GM23338 (cell line): ENCODE results near the gene CPNE4. TPM values are rescaled to one million over a fixed set of nuclear protein-coding genes. Genes with fewer than 3 reads are reported as not detected.

ENCODE experiments used
- ATAC-seq: fragments of 200-7000 bp; cut with Tn5 transposase; 3 replicates; pipeline ENCODE4 v1.9.1; 2020
- DNase-seq: peaks from one replicate; pipeline ENCODE4 v3.0.0-alpha.2; 2015; ENCODE audit warnings: low spot score
- H2AFZ ChIP-seq: fragments of 200-600 bp; sonication (generic); 2 replicates; pipeline ENCODE4 v1.8.0; 2016; ENCODE audit warnings: antibody characterized with exemption, mild to moderate bottlenecking, moderate library complexity
- H3F3A ChIP-seq: fragments of 200-600 bp; sonication (generic); replicated peaks from 2 replicates; pipeline ENCODE4 v1.8.0; 2017; ENCODE audit warnings: antibody characterized with exemption, mixed run types, low read depth
- H3K27ac ChIP-seq: fragments of 200-600 bp; sonication (generic); 2 replicates; pipeline ENCODE4 v1.6.1; 2016; ENCODE audit warnings: low read depth
- H3K27me3 ChIP-seq: fragments of 200-600 bp; sonication (generic); 2 replicates; pipeline ENCODE4 v1.8.0; 2016; ENCODE audit warnings: mild to moderate bottlenecking, mixed run types, moderate library complexity; ENCODE audit not compliant: insufficient read depth
- H3K36me3 ChIP-seq: fragments of 200-600 bp; sonication (generic); 2 replicates; pipeline ENCODE4 v1.8.0; 2016; ENCODE audit warnings: mild to moderate bottlenecking; ENCODE audit not compliant: insufficient read depth
- H3K4me1 ChIP-seq: fragments of 200-600 bp; sonication (generic); 2 replicates; pipeline ENCODE4 v1.8.0; 2016; ENCODE audit warnings: mild to moderate bottlenecking, moderate library complexity; ENCODE audit not compliant: insufficient read depth
- H3K4me2 ChIP-seq: fragments of 200-600 bp; sonication (generic); 2 replicates; pipeline ENCODE4 v1.7.1; 2017; ENCODE audit warnings: mixed run types
- H3K4me3 ChIP-seq: fragments of 200-600 bp; sonication (generic); 2 replicates; pipeline ENCODE4 v1.6.1; 2016; ENCODE audit warnings: mixed run types
- H3K79me2 ChIP-seq: fragments of 200-600 bp; sonication (generic); replicated peaks from 2 replicates; pipeline ENCODE4 v1.8.0; 2017; ENCODE audit warnings: mild to moderate bottlenecking; ENCODE audit not compliant: insufficient read depth
- H3K9me2 ChIP-seq: fragments of 200-600 bp; sonication (generic); 2 replicates; pipeline ENCODE4 v1.8.0; 2017; ENCODE audit not compliant: insufficient read depth
- H4K20me1 ChIP-seq: fragments of 200-600 bp; sonication (generic); replicated peaks from 2 replicates; pipeline ENCODE4 v1.8.0; 2017; ENCODE audit warnings: mild to moderate bottlenecking; ENCODE audit not compliant: insufficient read depth
- H3K27ac Mint-ChIP-seq: 2 replicates; pipeline ENCODE4 v1.8.0; 2020; ENCODE audit warnings: inconsistent platforms, mild to moderate bottlenecking, moderate library complexity, mixed read lengths
- H3K27me3 Mint-ChIP-seq: 3 replicates; pipeline ENCODE4 v1.8.0; 2022; ENCODE audit warnings: low read depth, mild to moderate bottlenecking, moderate library complexity, mixed read lengths, inconsistent platforms; ENCODE audit not compliant: insufficient read depth, poor library complexity
- H3K36me3 Mint-ChIP-seq: 3 replicates; pipeline ENCODE4 v1.8.0; 2021; ENCODE audit warnings: low read depth, mild to moderate bottlenecking, inconsistent platforms, moderate library complexity, mixed read lengths
- H3K4me1 Mint-ChIP-seq: 3 replicates; pipeline ENCODE4 v1.8.0; 2020; ENCODE audit warnings: mild to moderate bottlenecking, inconsistent platforms, mixed read lengths
- H3K4me3 Mint-ChIP-seq: 3 replicates; pipeline ENCODE4 v1.8.0; 2021; ENCODE audit warnings: moderate library complexity, mild to moderate bottlenecking, inconsistent platforms, mixed read lengths
- H3K9me3 Mint-ChIP-seq: 3 replicates; pipeline ENCODE4 v1.8.0; 2020; ENCODE audit warnings: moderate library complexity, mild to moderate bottlenecking, inconsistent platforms, mixed read lengths
- CTCF ChIP-seq, 2 experiments: fragments of 200-600 bp in 1 of 2; sonication (generic) in 1 of 2; conservative IDR thresholded peaks; 2 replicates each; pipeline versions ENCODE4 v1.5.1 to v1.6.1; 2016 to 2017; ENCODE audit warnings: antibody characterized with exemption in 2 of 2, low read depth in 2 of 2, mild to moderate bottlenecking in 2 of 2, moderate library complexity in 1 of 2
- EZH2phosphoT487 ChIP-seq: fragments of 200-600 bp; sonication (generic); IDR thresholded peaks from one replicate; pipeline ENCODE4 v1.8.1; 2018; ENCODE audit warnings: antibody characterized with exemption; ENCODE audit not compliant: unreplicated experiment
- JUNB ChIP-seq: IDR thresholded peaks from one replicate; pipeline ENCODE4 v1.6.1; 2016; ENCODE audit warnings: antibody characterized with exemption; ENCODE audit not compliant: unreplicated experiment
- ZNF114 ChIP-seq: fragments of 250-450 bp; sonication (Bioruptor Pico); IDR thresholded peaks from 2 replicates; pipeline ENCODE4 v1.5.0; 2020; ENCODE audit warnings: mild to moderate bottlenecking, moderate library complexity
- ZNF331 ChIP-seq: fragments of 250-450 bp; sonication (Bioruptor Pico); IDR thresholded peaks from 2 replicates; pipeline ENCODE4 v1.5.0; 2020; ENCODE audit warnings: low read depth, mild to moderate bottlenecking, moderate library complexity
- ZNF462 ChIP-seq: fragments of 250-450 bp; sonication (Bioruptor Pico); IDR thresholded peaks from 2 replicates; pipeline ENCODE4 v1.5.0; 2020; ENCODE audit warnings: mild to moderate bottlenecking, moderate library complexity
- polyA plus RNA-seq: library from polyadenylated mRNA; unstranded; fragments of >200 nt; fragmentation: Nextera tagmentation; extraction: Ambion mirVana; gene quantifications from 2 replicates; pipeline ENCODE4 v1.2.1, GENCODE V29; 2016
- total RNA-seq: library from RNA; depleted of rRNA; stranded (reverse); fragments of >200 nt; shearing (Covaris generic); gene quantifications from 2 replicates; pipeline ENCODE4 v1.2.3, GENCODE V29; 2014

The CPNE4 gene
- total and polyA plus RNA-seq, 2 experiments from 2014 or later: 2.0 to 6.5 TPM

GRCh38 chr3:132008837-132009236, 26.0 kb downstream of the CPNE4 start:
- no peaks in the 10 kb centered on the region for H3F3A ChIP-seq
- no peak for ATAC-seq
- H3K27ac Mint-ChIP-seq: no peak overlapping the region

More at GRCh38 chr3:132008837-132009236, 26.0 kb downstream of the CPNE4 start:
- no peak overlapping the region for H3K27ac ChIP-seq
- no peak overlapping the region for H3K4me3 ChIP-seq
- no peaks in the 10 kb centered on the region for H4K20me1 ChIP-seq
- H3K4me1 Mint-ChIP-seq: peaks cover 20% of the 10 kb centered on the region
- H3K4me1 ChIP-seq: 0 out of 2 replicates have a peak, but pooled peaks cover 4% of the 10 kb centered on the region
- no peaks in the 10 kb centered on the region for H3K79me2 ChIP-seq
- no peak overlapping the region for H3K4me2 ChIP-seq
- no peaks in the 10 kb centered on the region for H3K9me3 Mint-ChIP-seq
- no peak overlapping the region for H3K4me3 Mint-ChIP-seq
- no peaks in the 10 kb centered on the region for H3K36me3 ChIP-seq
- TF ChIP-seq ZNF331 (CRISPR knock-in tag): no peak
- no peak for TF ChIP-seq EZH2phosphoT487
- TF ChIP-seq ZNF462: no peak
- no peak for TF ChIP-seq JUNB
- TF ChIP-seq ZNF114 (CRISPR knock-in tag): no peak
- TF ChIP-seq CTCF (conservative IDR thresholded peaks at IDR 0.05; ENCODE audit: low read depth in 2 of 2): no peak
- no peaks in the 10 kb centered on the region for H3K9me2 ChIP-seq
- peaks cover 2% of the 10 kb centered on the region for H3K27me3 Mint-ChIP-seq
- no peak for DNase-seq
- H3K36me3 Mint-ChIP-seq: no peaks in the 10 kb centered on the region
- no peaks in the 10 kb centered on the region for H3K27me3 ChIP-seq
- H2AFZ ChIP-seq: no peak overlapping the region
